ENCODE results near the gene CLCN7. TPM values are rescaled to one million over a fixed set of nuclear protein-coding genes. Genes with fewer than 3 reads are reported as not detected.

CLCN7 gene
- total and polyA plus RNA-seq, 8 donors = 28.6 to 130 (median 31.3) TPM

- TF ChIP-seq CTCF (IDR thresholded peaks at IDR 0.05) = no peak
- peaks cover 0 to 19% of the 10 kb centered on the region in 2 donors for H3K4me1 ChIP-seq
- ATAC-seq (peak; percentile 9), DNase-seq (no peak)
- H3K36me3 ChIP-seq = peaks cover 0 to 31% of the 10 kb centered on the region in 2 donors
- no peaks in the 10 kb centered on the region for H3K9me3 ChIP-seq
- H3K4me3 ChIP-seq = peak overlapping the region; percentile 42 to 48
- intact Hi-C loops (cut with DNase I) = no loop called here
- no peaks in the 10 kb centered on the region for H3K27me3 ChIP-seq
- H3K27ac ChIP-seq = peak overlapping the region in 1 of 2 donors; percentile 16
Observed at GRCh38 chr16:1407753-1408152, 67.1 kb downstream of the CLCN7 start.

GRCh38 chr16:1403733-1404132 is 71.1 kb downstream of the CLCN7 start:
- ATAC-seq (no peak), DNase-seq (no peak)
- H3K4me1 ChIP-seq = peaks cover 0 to 15% of the 10 kb centered on the region in 2 donors
- H3K4me3 ChIP-seq = no peak overlapping the region
- no peaks in the 10 kb centered on the region for H3K9me3 ChIP-seq
- H3K27ac ChIP-seq = no peak overlapping the region
- intact Hi-C loops (cut with DNase I) = no loop called here
- H3K36me3 ChIP-seq = peaks cover 0 to 63% of the 10 kb centered on the region in 2 donors
- TF ChIP-seq CTCF (IDR thresholded peaks at IDR 0.05) = no peak
- no peaks in the 10 kb centered on the region for H3K27me3 ChIP-seq

GRCh38 chr16:1403036-1403435 is 71.8 kb downstream of the CLCN7 start:
- intact Hi-C loops (cut with DNase I) = no loop called here
- H3K9me3 ChIP-seq = no peaks in the 10 kb centered on the region
- H3K27me3 ChIP-seq = no peaks in the 10 kb centered on the region
- H3K4me1 ChIP-seq = peaks cover 0 to 8% of the 10 kb centered on the region in 2 donors
- no peak overlapping the region for H3K4me3 ChIP-seq
- no peak for DNase-seq
- no peak for ATAC-seq
- no peak overlapping the region for H3K27ac ChIP-seq
- TF ChIP-seq CTCF (IDR thresholded peaks at IDR 0.05) = no peak
- H3K36me3 ChIP-seq = peaks cover 0 to 70% of the 10 kb centered on the region in 2 donors

- no peak for TF ChIP-seq CTCF (IDR thresholded peaks at IDR 0.05)
Observed at GRCh38 chr16:1401758-1402154, 73.1 kb downstream of the CLCN7 start.

GRCh38 chr16:1401061-1401757 is 73.6 kb downstream of the CLCN7 start:
- no peak overlapping the region for H3K4me3 ChIP-seq
- H3K27ac ChIP-seq = no peak overlapping the region
- no peaks in the 10 kb centered on the region for H3K4me1 ChIP-seq
- ATAC-seq = no peak
- TF ChIP-seq CTCF (IDR thresholded peaks at IDR 0.05) = no peak
- intact Hi-C loops (cut with DNase I) = no loop called here
- no peaks in the 10 kb centered on the region for H3K27me3 ChIP-seq
- peaks cover 0 to 70% of the 10 kb centered on the region in 2 donors for H3K36me3 ChIP-seq
- H3K9me3 ChIP-seq = no peaks in the 10 kb centered on the region
- DNase-seq = no peak

More at GRCh38 chr16:1401758-1402154, 73.1 kb downstream of the CLCN7 start:
- H3K27me3 ChIP-seq = no peaks in the 10 kb centered on the region
- no peaks in the 10 kb centered on the region for H3K9me3 ChIP-seq
- intact Hi-C loops (cut with DNase I) = no loop called here
- H3K27ac ChIP-seq = no peak overlapping the region
- no peak for DNase-seq
- no peak overlapping the region for H3K4me3 ChIP-seq
- H3K36me3 ChIP-seq = peaks cover 0 to 73% of the 10 kb centered on the region in 2 donors
- H3K4me1 ChIP-seq = no peaks in the 10 kb centered on the region
- no peak for ATAC-seq

Data from left lung (tissue), 10 donors.